DMS79 treated with DMSO at 0.1 percent for 48 hours (cell line): Measurements from ENCODE around the gene PRPF19.

Experiments
- DNase-seq: peaks from one replicate; lab custom pipeline; 2025; lab: John Stamatoyannopoulos, UW

PRPF19 gene

GRCh38 chr11:60872961-60873524 lies 33.3 kb downstream of the PRPF19 start:
- DNase-seq, result no peak

- no peak for DNase-seq
Measured at GRCh38 chr11:60872124-60872960, 34.0 kb downstream of the PRPF19 start.

GRCh38 chr11:60871378-60872061 lies 34.9 kb downstream of the PRPF19 start:
- DNase-seq, result peak; percentile 65

GRCh38 chr11:60870733-60871377 lies 35.5 kb downstream of the PRPF19 start:
- no peak for DNase-seq

- DNase-seq, result peak; percentile 86
Measured at GRCh38 chr11:60870276-60870675, 36.1 kb downstream of the PRPF19 start.

GRCh38 chr11:60869451-60869825 lies 36.9 kb downstream of the PRPF19 start:
- no peak for DNase-seq

- no peak for DNase-seq
Measured at GRCh38 chr11:60868682-60869450, 37.5 kb downstream of the PRPF19 start.

GRCh38 chr11:60867871-60868681 lies 38.3 kb downstream of the PRPF19 start:
- DNase-seq, result peak; percentile 38

- DNase-seq, result peak; percentile 99
Measured at GRCh38 chr11:60866911-60867870, 39.2 kb downstream of the PRPF19 start, which contains the start of gene ZP1. TSS of gene ZP1 (plus strand) at chr11:60867542. CDS start at chr11:60867562, 20 bp downstream.

GRCh38 chr11:60864856-60865513 lies 41.4 kb downstream of the PRPF19 start:
- DNase-seq, result no peak

- no peak for DNase-seq
Measured at GRCh38 chr11:60863550-60864521, 42.5 kb downstream of the PRPF19 start.

- no peak for DNase-seq
Measured at GRCh38 chr11:60862171-60862570, 44.2 kb downstream of the PRPF19 start.

GRCh38 chr11:60860943-60861342 lies 45.4 kb downstream of the PRPF19 start:
- DNase-seq, result no peak

- no peak for DNase-seq
Measured at GRCh38 chr11:60859616-60860250, 46.7 kb downstream of the PRPF19 start.

GRCh38 chr11:60858731-60859464 lies 47.5 kb downstream of the PRPF19 start:
- DNase-seq, result no peak

- no peak for DNase-seq
Measured at GRCh38 chr11:60858236-60858635, 48.1 kb downstream of the PRPF19 start.
